Suprapubic skin (tissue), 4 donors: ENCODE results near the gene COL20A1. TPM values are rescaled to one million over a fixed set of nuclear protein-coding genes. Genes with fewer than 3 reads are reported as not detected.

Source experiments
- DNase-seq, 2 donors: peaks; one replicate each; pipeline ENCODE4 v3.0.0-alpha.2; 2019; ENCODE audit warnings: low spot score in 2 of 2
- H3K27ac ChIP-seq: fragments of 200-600 bp; sonication (generic); one replicate; pipeline ENCODE4 v1.5.1; 2019
- H3K27me3 ChIP-seq: fragments of 200-600 bp; sonication (generic); one replicate; pipeline ENCODE4 v1.5.1; 2019
- H3K36me3 ChIP-seq: fragments of 200-600 bp; sonication (generic); one replicate; pipeline ENCODE4 v1.5.1; 2019
- H3K4me1 ChIP-seq: fragments of 200-600 bp; sonication (generic); one replicate; pipeline ENCODE4 v1.5.1; 2019
- H3K4me3 ChIP-seq: fragments of 200-600 bp; sonication (generic); one replicate; pipeline ENCODE4 v1.5.1; 2019; ENCODE audit warnings: mild to moderate bottlenecking
- H3K9me3 ChIP-seq: fragments of 200-600 bp; sonication (generic); one replicate; pipeline ENCODE4 v1.5.1; 2019
- EP300 ChIP-seq: sonication (generic); formaldehyde crosslinking; IDR thresholded peaks from one replicate; pipeline ENCODE4 v1.6.1; 2017; ENCODE audit warnings: antibody characterized with exemption
- POLR2A ChIP-seq, 2 donors: fragments of 450-650 bp; IDR thresholded peaks; one replicate each; pipeline ENCODE4 v1.6.1; 2017; ENCODE audit warnings: antibody characterized with exemption in 2 of 2, mild to moderate bottlenecking in 2 of 2, moderate library complexity in 2 of 2
- POLR2AphosphoS5 ChIP-seq, 3 donors: sonication (generic); formaldehyde crosslinking; IDR thresholded peaks; one replicate each; pipeline ENCODE4 v1.6.1; 2017; ENCODE audit warnings: antibody characterized with exemption in 3 of 3
- WGBS: methylation state at CpG from one replicate; pipeline ENCODE4 v1.1.5; 2018; 5-methylcytosine and 5-hydroxymethylcytosine counted together
- total RNA-seq, 4 donors: library from RNA; depleted of rRNA; stranded (reverse); fragments of >200 nt; gene quantifications; one replicate each; pipeline ENCODE4 v1.1.0, GENCODE V29; 2016
- TF ChIP-seq, protein P1 (sequence below), 2 donors: fragments of 200-600 bp in 1 of 2; fragments of 450-650 bp in 1 of 2; sonication (generic) in 1 of 2; IDR thresholded peaks; one replicate each; pipeline ENCODE4 v1.5.1; 2016 to 2019; ENCODE audit warnings: antibody characterized with exemption in 2 of 2, mild to moderate bottlenecking in 1 of 2, moderate library complexity in 1 of 2

COL20A1 gene
- total RNA-seq, 4 donors from 2014 or later = not detected

DNA sequence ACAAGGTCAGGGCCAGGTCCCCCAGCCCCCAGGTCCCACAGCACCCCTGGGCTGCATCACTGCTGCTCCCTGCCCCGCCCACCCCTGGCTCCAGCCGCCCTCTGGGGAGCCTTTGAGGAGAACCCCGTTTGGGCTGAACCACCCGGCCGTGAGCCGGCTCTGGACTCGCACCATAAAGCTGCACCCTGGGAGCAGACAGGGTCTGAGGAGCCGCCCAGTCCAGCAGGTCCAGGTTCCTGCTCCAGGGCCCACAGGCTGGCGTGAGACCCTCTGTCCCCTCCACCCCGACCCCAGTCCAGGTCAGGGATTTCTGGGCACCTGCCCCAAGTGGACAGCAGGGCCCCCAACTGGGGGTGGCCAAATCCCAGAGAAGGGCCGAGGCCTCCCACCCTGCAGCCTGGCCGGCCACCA lies 59.8 kb downstream of the COL20A1 start:
- Histone ChIP-seq H3K27ac (no peak overlapping the region), H3K36me3 (no peaks in the 10 kb centered on the region), H3K27me3 (peaks cover 54% of the 10 kb centered on the region), H3K9me3 (no peaks in the 10 kb centered on the region), H3K4me1 (peaks cover 6% of the 10 kb centered on the region), H3K4me3 (no peak overlapping the region)
- TF ChIP-seq EP300 = no peak
- no peak for DNase-seq
- WGBS = no CpG with 5 or more reads among the region's 12 CpGs

DNA sequence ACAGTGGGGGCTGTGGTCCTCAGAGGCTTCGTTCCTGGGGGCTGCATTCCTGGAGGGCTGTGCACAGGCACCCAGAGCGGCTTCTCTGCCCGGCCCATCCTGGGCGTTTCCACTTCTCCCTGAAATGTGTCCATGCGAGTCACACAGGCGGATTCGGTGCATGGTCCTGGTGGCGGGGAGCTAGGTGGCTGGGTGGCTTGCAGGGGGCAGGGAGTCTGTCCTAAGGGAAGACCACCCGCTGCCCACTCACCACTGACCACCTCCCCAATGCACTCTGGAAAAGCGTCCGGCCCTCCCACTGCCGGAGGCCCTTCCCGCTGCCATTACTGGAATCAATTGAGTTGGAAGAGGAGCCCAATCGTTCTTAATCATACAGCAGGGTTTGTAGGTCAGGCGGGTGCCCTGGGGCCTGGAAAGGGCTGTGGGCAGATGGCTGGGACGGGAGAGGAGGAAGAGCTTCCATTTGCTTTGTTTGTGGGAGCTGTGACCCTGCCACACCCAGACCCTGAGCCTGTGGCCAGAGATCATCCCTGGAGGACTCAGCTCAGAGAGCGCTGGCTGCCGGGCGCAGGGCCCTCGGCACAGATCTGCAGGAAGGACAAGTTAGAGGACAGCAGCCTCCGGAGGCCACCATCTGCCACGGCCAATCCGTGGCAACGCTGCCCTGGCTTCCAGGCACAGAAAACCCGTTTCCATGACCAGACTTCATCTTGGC lies 61.8 kb downstream of the COL20A1 start:
- Histone ChIP-seq H3K9me3 (no peaks in the 10 kb centered on the region), H3K4me3 (no peak overlapping the region), H3K27ac (no peak overlapping the region), H3K4me1 (peaks cover 12% of the 10 kb centered on the region), H3K27me3 (peaks cover 56% of the 10 kb centered on the region), H3K36me3 (no peaks in the 10 kb centered on the region)
- TF ChIP-seq, protein P1, sequence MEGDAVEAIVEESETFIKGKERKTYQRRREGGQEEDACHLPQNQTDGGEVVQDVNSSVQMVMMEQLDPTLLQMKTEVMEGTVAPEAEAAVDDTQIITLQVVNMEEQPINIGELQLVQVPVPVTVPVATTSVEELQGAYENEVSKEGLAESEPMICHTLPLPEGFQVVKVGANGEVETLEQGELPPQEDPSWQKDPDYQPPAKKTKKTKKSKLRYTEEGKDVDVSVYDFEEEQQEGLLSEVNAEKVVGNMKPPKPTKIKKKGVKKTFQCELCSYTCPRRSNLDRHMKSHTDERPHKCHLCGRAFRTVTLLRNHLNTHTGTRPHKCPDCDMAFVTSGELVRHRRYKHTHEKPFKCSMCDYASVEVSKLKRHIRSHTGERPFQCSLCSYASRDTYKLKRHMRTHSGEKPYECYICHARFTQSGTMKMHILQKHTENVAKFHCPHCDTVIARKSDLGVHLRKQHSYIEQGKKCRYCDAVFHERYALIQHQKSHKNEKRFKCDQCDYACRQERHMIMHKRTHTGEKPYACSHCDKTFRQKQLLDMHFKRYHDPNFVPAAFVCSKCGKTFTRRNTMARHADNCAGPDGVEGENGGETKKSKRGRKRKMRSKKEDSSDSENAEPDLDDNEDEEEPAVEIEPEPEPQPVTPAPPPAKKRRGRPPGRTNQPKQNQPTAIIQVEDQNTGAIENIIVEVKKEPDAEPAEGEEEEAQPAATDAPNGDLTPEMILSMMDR (IDR thresholded peaks at IDR 0.05) = no peak
- TF ChIP-seq EP300 (no peak), POLR2A (IDR thresholded peaks at IDR 0.05) (no peak), POLR2AphosphoS5 (IDR thresholded peaks at IDR 0.05) (no peak)
- 81% methylated on average over 9 of the region's 25 CpGs for WGBS
- DNase-seq = no peak

DNA sequence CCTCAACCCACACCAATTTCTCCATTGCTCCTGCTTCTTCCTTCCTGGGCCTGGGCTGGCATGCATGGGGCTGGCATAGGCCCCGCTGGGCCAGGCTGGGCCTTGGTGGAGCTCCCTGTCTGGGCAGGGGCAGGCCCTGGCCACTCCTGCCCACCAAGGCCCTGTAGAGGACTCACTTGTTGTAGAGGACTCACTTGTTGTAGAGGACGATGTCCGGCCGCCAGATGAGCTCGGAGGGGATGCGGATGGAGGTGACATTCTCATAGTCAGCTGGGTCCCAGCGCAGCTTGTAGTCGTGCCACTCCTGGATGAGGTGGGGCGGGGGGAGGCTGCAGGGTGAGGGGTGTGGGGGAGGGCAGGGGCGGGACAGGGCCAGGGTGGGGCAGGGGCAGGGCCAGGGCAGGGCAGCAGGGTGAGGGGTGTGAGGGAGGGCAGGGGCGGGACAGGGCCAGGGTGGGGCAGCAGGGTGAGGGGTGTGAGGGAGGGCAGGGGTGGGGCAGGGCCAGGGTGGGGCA lies 62.9 kb downstream of the COL20A1 start:
- H3K9me3 ChIP-seq = no peaks in the 10 kb centered on the region
- peaks cover 20% of the 10 kb centered on the region for H3K4me1 ChIP-seq
- H3K27ac ChIP-seq = no peak overlapping the region
- no peaks in the 10 kb centered on the region for H3K36me3 ChIP-seq
- TF ChIP-seq POLR2A (IDR thresholded peaks at IDR 0.05) (no peak), EP300 (no peak), POLR2AphosphoS5 (IDR thresholded peaks at IDR 0.05) (no peak)
- TF ChIP-seq, protein P1 (IDR thresholded peaks at IDR 0.05) = no peak
- 88% methylated on average over 6 of the region's 11 CpGs for WGBS
- H3K4me3 ChIP-seq = no peak overlapping the region
- H3K27me3 ChIP-seq = peaks cover 64% of the 10 kb centered on the region
- no peak for DNase-seq

GRCh38 chr20:63356511-63356910 lies 63.5 kb downstream of the COL20A1 start:
- WGBS = 90% methylated on average over 4 of the region's 8 CpGs
- Histone ChIP-seq H3K36me3 (no peaks in the 10 kb centered on the region), H3K4me1 (peaks cover 23% of the 10 kb centered on the region), H3K27ac (no peak overlapping the region), H3K4me3 (no peak overlapping the region), H3K9me3 (no peaks in the 10 kb centered on the region), H3K27me3 (peaks cover 71% of the 10 kb centered on the region)
- TF ChIP-seq POLR2AphosphoS5 (IDR thresholded peaks at IDR 0.05) (no peak), POLR2A (IDR thresholded peaks at IDR 0.05) (no peak)
- no peak for DNase-seq

GRCh38 chr20:63356931-63357879 lies 64.2 kb downstream of the COL20A1 start:
- H3K4me1 ChIP-seq = peaks cover 23% of the 10 kb centered on the region
- 81% methylated on average over 18 of the region's 30 CpGs for WGBS
- no peak for DNase-seq
- TF ChIP-seq POLR2AphosphoS5 (IDR thresholded peaks at IDR 0.05) (no peak), EP300 (no peak), POLR2A (IDR thresholded peaks at IDR 0.05) (no peak)
- TF ChIP-seq, protein P1 (IDR thresholded peaks at IDR 0.05) = no peak
- no peaks in the 10 kb centered on the region for H3K9me3 ChIP-seq
- H3K4me3 ChIP-seq = no peak overlapping the region
- H3K36me3 ChIP-seq = no peaks in the 10 kb centered on the region
- H3K27me3 ChIP-seq = peaks cover 78% of the 10 kb centered on the region
- H3K27ac ChIP-seq = no peak overlapping the region
